GM12878 (cell line): ENCODE measurements around the gene POU2F3. TPM values are rescaled to one million over a fixed set of nuclear protein-coding genes. Genes with fewer than 3 reads are reported as not detected.

Experiments
- ATAC-seq: fragments of 200-7000 bp; cut with Tn5 transposase; 3 replicates; pipeline ENCODE4 v1.9.1; 2020; ENCODE audit warnings: mild to moderate bottlenecking, moderate library complexity
- BruUV-seq: library from RNA; stranded (reverse); fragments of 400-500 nt; replicated peaks from 2 replicates; lab custom pipeline; 2021; lab: Mats Ljungman, UMichigan
- CTCF ChIA-PET: fragments of 300-600 bp; sonication (Branson Sonifier 250); formaldehyde crosslinking; extraction: SDS; loops from one replicate; lab custom pipeline; 2021; ENCODE audit warnings: inconsistent platforms; lab: Yijun Ruan, JAX
- POLR2A ChIA-PET: fragments of 350-600 bp; formaldehyde crosslinking; extraction: SDS; loops from one replicate; lab custom pipeline; 2021; ENCODE audit warnings: inconsistent platforms; lab: Charles Lee
- RAD21 ChIA-PET: fragments of 300-600 bp; sonication (Branson Sonifier 250); formaldehyde crosslinking; loops from one replicate; lab custom pipeline; 2023; ENCODE audit warnings: antibody characterized with exemption; ENCODE audit not compliant: unreplicated experiment; lab: Charles Lee
- SMC1A ChIA-PET: fragments of 300-600 bp; sonication (Branson Sonifier 250); formaldehyde crosslinking; loops from one replicate; lab custom pipeline; 2023; ENCODE audit not compliant: unreplicated experiment, uncharacterized antibody; lab: Charles Lee
- DNase-seq: peaks from one replicate; pipeline ENCODE4 v3.0.0-alpha.2; 2011; ENCODE audit warnings: low read depth, low spot score
- FAIRE-seq: peaks from 3 replicates; lab custom pipeline; 2011; peaks lifted over from hg19 to GRCh38; lab: Jason Lieb, UNC
- H2AFZ ChIP-seq: 2 replicates; pipeline ENCODE4 v1.6.0; 2011; ENCODE audit warnings: low read depth, low read length, control low read depth; ENCODE audit not compliant: control insufficient read depth
- H3K27ac ChIP-seq: 2 replicates; pipeline ENCODE4 v1.5.1; 2011; ENCODE audit warnings: control low read depth; ENCODE audit not compliant: control insufficient read depth, insufficient read depth
- H3K27me3 ChIP-seq, 2 experiments: replicated peaks in 1 of 2; 2 replicates each; pipeline versions ENCODE4 v1.6.0 to v1.6.1; 2011; ENCODE audit warnings: low read length in 1 of 2; ENCODE audit not compliant: control insufficient read depth in 2 of 2, insufficient read depth in 2 of 2
- H3K36me3 ChIP-seq, 2 experiments: 2 replicates each; pipeline ENCODE4 v1.5.1; 2011; ENCODE audit warnings: low read length in 1 of 2; ENCODE audit not compliant: control insufficient read depth in 2 of 2, insufficient read depth in 2 of 2
- H3K4me1 ChIP-seq: 2 replicates; pipeline ENCODE4 v1.6.1; 2011; ENCODE audit warnings: mild to moderate bottlenecking, low read length, moderate library complexity, mixed read lengths; ENCODE audit not compliant: control insufficient read depth, insufficient read depth
- H3K4me2 ChIP-seq: 2 replicates; pipeline ENCODE4 v1.6.0; 2011; ENCODE audit warnings: control low read depth; ENCODE audit not compliant: control insufficient read depth, insufficient read depth
- H3K4me3 ChIP-seq: fragments of 200-600 bp; sonication (generic); 2 replicates; pipeline ENCODE4 v1.5.1; 2016
- H3K79me2 ChIP-seq: 2 replicates; pipeline ENCODE4 v1.6.0; 2011; ENCODE audit warnings: low read length; ENCODE audit not compliant: control insufficient read depth, insufficient read depth
- H3K9ac ChIP-seq: 2 replicates; pipeline ENCODE4 v1.8.0; 2011; ENCODE audit warnings: low read length, control low read depth, mixed read lengths; ENCODE audit not compliant: control insufficient read depth, insufficient read depth
- H3K9me3 ChIP-seq: replicated peaks from 3 replicates; pipeline ENCODE4 v1.5.1; 2011; ENCODE audit warnings: mild to moderate bottlenecking, low read length; ENCODE audit not compliant: control insufficient read depth, insufficient read depth
- H4K20me1 ChIP-seq: 2 replicates; pipeline ENCODE4 v1.6.0; 2011; ENCODE audit not compliant: control insufficient read depth, insufficient read depth
- BCL3 ChIP-seq: IDR thresholded peaks from 2 replicates; pipeline ENCODE4 v1.6.1; 2011; ENCODE audit warnings: borderline replicate concordance, low read depth, mild to moderate bottlenecking, moderate library complexity, low read length; ENCODE audit not compliant: insufficient read depth, poor library complexity, severe bottlenecking
- BHLHE40 ChIP-seq, 2 experiments: fragments of 450-650 bp in 1 of 2; IDR thresholded peaks; 2 replicates each; pipeline ENCODE4 v1.6.1; 2011 to 2017; ENCODE audit warnings: low read depth in 2 of 2, borderline replicate concordance in 1 of 2, improper control_type of control experiment in 1 of 2, low read length in 1 of 2, mild to moderate bottlenecking in 1 of 2
- CHD2 ChIP-seq: IDR thresholded peaks from 2 replicates; pipeline ENCODE4 v1.6.1; 2011; ENCODE audit warnings: low read depth, low read length, improper control_type of control experiment, borderline replicate concordance
- DPF2 ChIP-seq: fragments of 450-650 bp; IDR thresholded peaks from 2 replicates; pipeline ENCODE4 v1.6.1; 2017; ENCODE audit warnings: mild to moderate bottlenecking
- ELK1 ChIP-seq: IDR thresholded peaks from 2 replicates; pipeline ENCODE4 v1.6.1; 2012; ENCODE audit warnings: low read depth, low read length, improper control_type of control experiment
- ESRRA ChIP-seq: IDR thresholded peaks from 2 replicates; pipeline ENCODE4 v1.6.1; 2012; ENCODE audit warnings: mild to moderate bottlenecking, low read length, improper control_type of control experiment
- FOS ChIP-seq: IDR thresholded peaks from 3 replicates; pipeline ENCODE4 v1.6.1; 2011; ENCODE audit warnings: borderline replicate concordance; ENCODE audit not compliant: insufficient read length; ENCODE audit errors: extremely low read depth
- HDAC6 ChIP-seq: fragments of 200-600 bp; sonication (generic); IDR thresholded peaks from one replicate; pipeline ENCODE4 v1.8.0; 2017; ENCODE audit warnings: antibody characterized with exemption; ENCODE audit not compliant: unreplicated experiment
- IRF4 ChIP-seq: IDR thresholded peaks from 2 replicates; pipeline ENCODE4 v1.6.1; 2011; ENCODE audit warnings: low read depth, low read length
- NFIC ChIP-seq: IDR thresholded peaks from 2 replicates; pipeline ENCODE4 v1.6.1; 2012; ENCODE audit warnings: low read depth, mild to moderate bottlenecking, inconsistent platforms, low read length, moderate library complexity
- NFXL1 ChIP-seq: fragments of 450-650 bp; IDR thresholded peaks from 2 replicates; pipeline ENCODE4 v1.6.1; 2017; ENCODE audit warnings: antibody characterized with exemption, mild to moderate bottlenecking, borderline replicate concordance
- PRDM15 ChIP-seq: fragments of 450-650 bp; formaldehyde crosslinking; IDR thresholded peaks from 2 replicates; pipeline ENCODE4 v1.4.0; 2020; ENCODE audit warnings: mild to moderate bottlenecking, moderate library complexity
- RELA ChIP-seq: fragments of 450-650 bp; IDR thresholded peaks from 2 replicates; pipeline ENCODE4 v1.8.0; 2014; ENCODE audit warnings: borderline replicate concordance; ENCODE audit not compliant: partially characterized antibody
- SIX5 ChIP-seq: IDR thresholded peaks from 2 replicates; pipeline ENCODE4 v1.6.1; 2011; ENCODE audit warnings: mild to moderate bottlenecking, low read depth, low read length, moderate library complexity; ENCODE audit not compliant: severe bottlenecking
- USF2 ChIP-seq: IDR thresholded peaks from 2 replicates; pipeline ENCODE4 v1.6.1; 2011; ENCODE audit warnings: low read depth, low read length, improper control_type of control experiment, borderline replicate concordance
- WGBS: methylation state at CpG from one replicate; pipeline ENCODE4 v1.1.6; 2016; ENCODE audit warnings: low lambda C conversion rate; ENCODE audit not compliant: insufficient replicate concordance, insufficient coverage; ENCODE audit errors: missing lambda C conversion rate; 5-methylcytosine and 5-hydroxymethylcytosine counted together
- in situ Hi-C: fragments of 300-500 bp; cut with MboI; formaldehyde crosslinking; loops from 9 replicates; pipeline ENCODE4 v1.14.3; 2018; ENCODE audit warnings: mixed read lengths
- intact Hi-C: fragments of 100-400 bp; cut with micrococcal nuclease; formaldehyde crosslinking; loops from one replicate; pipeline ENCODE4 v1.14.2; 2022; ENCODE audit not compliant: unreplicated experiment
- polyA plus RNA-seq, 11 experiments: library from polyadenylated mRNA; depleted of rRNA in 4 of 11; unstranded in 6 of 11; stranded (reverse) in 5 of 11; fragments of >200 nt; fragmentation: Nextera tagmentation in 4 of 11; fragmentation: Illumina TruSeq in 1 of 11; extraction: Ambion mirVana in 4 of 11; extraction: Trizol in 1 of 11; gene quantifications; 1 replicate in 1 of 11; 2 replicates in 10 of 11; pipeline versions ENCODE4 v1.2.1 to v1.2.3, GENCODE V29; 2011 to 2016; ENCODE audit warnings: inconsistent platforms in 2 of 11, missing spikeins in 2 of 11, low read depth in 1 of 11
- total RNA-seq, 4 experiments: library from RNA; depleted of rRNA in 3 of 4; stranded (reverse); fragments of >200 nt in 3 of 4; fragmentation: Illumina TruSeq in 1 of 4; extraction: Trizol in 1 of 4; gene quantifications; 2 replicates each; pipeline versions ENCODE4 v1.2.1 to v1.2.3, GENCODE V29; 2013 to 2021
- TF ChIP-seq, protein P1 (sequence below): fragments of 450-650 bp; IDR thresholded peaks from 2 replicates; pipeline ENCODE4 v1.6.1; 2016; ENCODE audit warnings: mild to moderate bottlenecking

POU2F3 gene
- total and polyA plus RNA-seq, 10 of the 15 experiments (the other 5 are each of a cell fraction or from before 2014, with no cell fraction given): 0.09 to 4.4 (median 0.33) TPM

DNA sequence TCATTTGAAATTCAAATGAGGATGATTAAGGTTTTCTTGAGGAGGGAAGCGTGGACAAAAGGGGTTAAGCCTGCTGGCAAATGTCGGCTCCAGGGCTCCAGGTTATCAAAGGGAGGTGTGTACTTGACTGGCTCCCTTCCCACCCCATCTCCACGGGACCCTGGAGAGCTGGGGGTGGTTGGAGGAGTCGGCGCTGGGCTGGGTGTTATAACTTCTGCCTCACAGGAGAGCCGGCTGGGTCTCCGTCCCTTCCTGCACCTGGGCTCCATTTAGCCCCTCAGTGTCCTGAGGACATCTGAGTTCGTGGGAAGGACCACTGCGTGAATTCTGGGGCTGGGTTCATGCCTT lies 15.6 kb downstream of the POU2F3 start:
- Histone ChIP-seq H4K20me1 (no peaks in the 10 kb centered on the region), H3K4me1 (peaks cover 9% of the 10 kb centered on the region), H2AFZ (no peak overlapping the region), H3K4me3 (0 out of 2 replicates have a peak overlapping the region, but pooled peaks have one; percentile 13), H3K79me2 (no peaks in the 10 kb centered on the region), H3K27ac (no peak overlapping the region), H3K27me3 (peaks cover 0 to 7% of the 10 kb centered on the region in 2 experiments; a peak in 3 of 4 replicates), H3K36me3 (no peaks in the 10 kb centered on the region), H3K9ac (no peak overlapping the region), H3K4me2 (peak overlapping the region; percentile 26; the same call in 1 of the 2 replicates), H3K9me3 (no peaks in the 10 kb centered on the region)
- no TSS peak for BruUV-seq
- no peak for DNase-seq
- in situ Hi-C loops: no loop called here
- CTCF ChIA-PET: interaction anchor here (21.3 kb wide), 1 partner anchor 46 kb away, joined by 296 read pairs; no protein-coding TSS in a partner anchor
- SMC1A ChIA-PET: no interaction called here
- RAD21 ChIA-PET: interaction anchor here (1.6 kb wide), 1 partner anchor 9 kb away, joined by 4 read pairs; no protein-coding TSS in a partner anchor
- ATAC-seq: peak; percentile 17
- POLR2A ChIA-PET: no interaction called here
- no peak for FAIRE-seq
- intact Hi-C loops: no loop called here
- 6% methylated on average over 9 of the region's 9 CpGs for WGBS
- TF ChIP-seq ESRRA: no peak
- no peak for TF ChIP-seq SIX5
- TF ChIP-seq ELK1: no peak
- TF ChIP-seq FOS: no peak
- TF ChIP-seq NFXL1: no peak
- no peak for TF ChIP-seq USF2
- no peak for TF ChIP-seq BCL3
- TF ChIP-seq IRF4: no peak
- TF ChIP-seq RELA: no peak
- TF ChIP-seq NFIC: no peak
- no peak for TF ChIP-seq PRDM15
- TF ChIP-seq, protein P1, sequence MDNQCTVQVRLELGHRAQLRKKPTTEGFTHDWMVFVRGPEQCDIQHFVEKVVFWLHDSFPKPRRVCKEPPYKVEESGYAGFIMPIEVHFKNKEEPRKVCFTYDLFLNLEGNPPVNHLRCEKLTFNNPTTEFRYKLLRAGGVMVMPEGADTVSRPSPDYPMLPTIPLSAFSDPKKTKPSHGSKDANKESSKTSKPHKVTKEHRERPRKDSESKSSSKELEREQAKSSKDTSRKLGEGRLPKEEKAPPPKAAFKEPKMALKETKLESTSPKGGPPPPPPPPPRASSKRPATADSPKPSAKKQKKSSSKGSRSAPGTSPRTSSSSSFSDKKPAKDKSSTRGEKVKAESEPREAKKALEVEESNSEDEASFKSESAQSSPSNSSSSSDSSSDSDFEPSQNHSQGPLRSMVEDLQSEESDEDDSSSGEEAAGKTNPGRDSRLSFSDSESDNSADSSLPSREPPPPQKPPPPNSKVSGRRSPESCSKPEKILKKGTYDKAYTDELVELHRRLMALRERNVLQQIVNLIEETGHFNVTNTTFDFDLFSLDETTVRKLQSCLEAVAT: no peak
- TF ChIP-seq BHLHE40 (IDR thresholded peaks at IDR 0.05; ENCODE audit: borderline replicate concordance in 1 of 2, low read depth in 2 of 2, low read length in 1 of 2): no peak
- no peak for TF ChIP-seq CHD2
- TF ChIP-seq HDAC6: no peak
- TF ChIP-seq DPF2: no peak
